Measurements from ENCODE around the gene LMOD3. TPM values are rescaled to one million over a fixed set of nuclear protein-coding genes. Genes with fewer than 3 reads are reported as not detected.

Gene LMOD3
- polyA plus RNA-seq, 1 experiment = not detected

GRCh38 chr3:69066121-69066520 lies 56.3 kb downstream of the LMOD3 start:
- Histone ChIP-seq H3K36me3 (ENCODE audit: control insufficient read depth, insufficient read depth, low read length) (peaks cover 3% of the 10 kb centered on the region), H3K4me3 (ENCODE audit: low read depth, low read length) (no peak overlapping the region), H3K27me3 (ENCODE audit: control insufficient read depth, insufficient read depth, low read length) (no peaks in the 10 kb centered on the region)
- DNase-seq (ENCODE audit: low read depth) = no peak
- ChIA-PET CTCF (no interaction called here), POLR2A (no interaction called here)
- no peak for TF ChIP-seq CTCF (IDR thresholded peaks at IDR 0.05; ENCODE audit: insufficient read depth, low read depth, low read length)

- H3K4me3 ChIP-seq (ENCODE audit: low read depth, low read length) = no peak overlapping the region
- no peaks in the 10 kb centered on the region for H3K27me3 ChIP-seq (ENCODE audit: control insufficient read depth, insufficient read depth, low read length)
- ChIA-PET POLR2A (no interaction called here), CTCF (interaction anchor here (0.6 kb wide), 2 partner anchors 13 to 1605 kb away, joined by 3 read pairs; partner anchors contain the start of gene TMF1)
- no peak for TF ChIP-seq CTCF (IDR thresholded peaks at IDR 0.05; ENCODE audit: insufficient read depth, low read depth, low read length)
- DNase-seq (ENCODE audit: low read depth) = no peak
- H3K36me3 ChIP-seq (ENCODE audit: control insufficient read depth, insufficient read depth, low read length) = peaks cover 3% of the 10 kb centered on the region
Observed at GRCh38 chr3:69065318-69065964, 57.0 kb downstream of the LMOD3 start.

GRCh38 chr3:69063636-69064035 lies 58.8 kb downstream of the LMOD3 start:
- ChIA-PET CTCF (interaction anchor here (1.4 kb wide), 1 partner anchor 11 kb away, joined by 4 read pairs; the partner anchor contains the start of gene TMF1), POLR2A (no interaction called here)
- Histone ChIP-seq H3K27me3 (ENCODE audit: control insufficient read depth, insufficient read depth, low read length) (no peaks in the 10 kb centered on the region), H3K36me3 (ENCODE audit: control insufficient read depth, insufficient read depth, low read length) (peaks cover 3% of the 10 kb centered on the region), H3K4me3 (ENCODE audit: low read depth, low read length) (no peak overlapping the region)
- TF ChIP-seq CTCF (IDR thresholded peaks at IDR 0.05; ENCODE audit: insufficient read depth, low read depth, low read length) = no peak
- DNase-seq (ENCODE audit: low read depth) = no peak

GRCh38 chr3:69059688-69060087 lies 62.7 kb downstream of the LMOD3 start:
- no peak for TF ChIP-seq CTCF (IDR thresholded peaks at IDR 0.05; ENCODE audit: insufficient read depth, low read depth, low read length)
- no peak for DNase-seq (ENCODE audit: low read depth)
- ChIA-PET POLR2A (no interaction called here), CTCF (interaction anchor here (0.9 kb wide), 1 partner anchor 59 kb away, joined by 3 read pairs; no protein-coding TSS in a partner anchor)
- H3K4me3 ChIP-seq (ENCODE audit: low read depth, low read length) = no peak overlapping the region
- no peaks in the 10 kb centered on the region for H3K27me3 ChIP-seq (ENCODE audit: control insufficient read depth, insufficient read depth, low read length)
- H3K36me3 ChIP-seq (ENCODE audit: control insufficient read depth, insufficient read depth, low read length) = peaks cover 3% of the 10 kb centered on the region

- CTCF ChIA-PET = interaction anchor here (0.9 kb wide), 1 partner anchor 60 kb away, joined by 3 read pairs; no protein-coding TSS in a partner anchor
- POLR2A ChIA-PET = no interaction called here
- no peak for TF ChIP-seq CTCF (IDR thresholded peaks at IDR 0.05; ENCODE audit: insufficient read depth, low read depth, low read length)
- Histone ChIP-seq H3K4me3 (ENCODE audit: low read depth, low read length) (no peak overlapping the region), H3K36me3 (ENCODE audit: control insufficient read depth, insufficient read depth, low read length) (peaks cover 3% of the 10 kb centered on the region), H3K27me3 (ENCODE audit: control insufficient read depth, insufficient read depth, low read length) (no peaks in the 10 kb centered on the region)
- no peak for DNase-seq (ENCODE audit: low read depth)
Observed at GRCh38 chr3:69058947-69059224, 63.5 kb downstream of the LMOD3 start.
